DMS 273 (cell line): ENCODE measurements around the gene PCK2.

Experiments
- DNase-seq: peaks from one replicate; lab custom pipeline; 2025; ENCODE audit not compliant: unreplicated experiment; lab: John Stamatoyannopoulos, UW

PCK2 gene

DNA sequence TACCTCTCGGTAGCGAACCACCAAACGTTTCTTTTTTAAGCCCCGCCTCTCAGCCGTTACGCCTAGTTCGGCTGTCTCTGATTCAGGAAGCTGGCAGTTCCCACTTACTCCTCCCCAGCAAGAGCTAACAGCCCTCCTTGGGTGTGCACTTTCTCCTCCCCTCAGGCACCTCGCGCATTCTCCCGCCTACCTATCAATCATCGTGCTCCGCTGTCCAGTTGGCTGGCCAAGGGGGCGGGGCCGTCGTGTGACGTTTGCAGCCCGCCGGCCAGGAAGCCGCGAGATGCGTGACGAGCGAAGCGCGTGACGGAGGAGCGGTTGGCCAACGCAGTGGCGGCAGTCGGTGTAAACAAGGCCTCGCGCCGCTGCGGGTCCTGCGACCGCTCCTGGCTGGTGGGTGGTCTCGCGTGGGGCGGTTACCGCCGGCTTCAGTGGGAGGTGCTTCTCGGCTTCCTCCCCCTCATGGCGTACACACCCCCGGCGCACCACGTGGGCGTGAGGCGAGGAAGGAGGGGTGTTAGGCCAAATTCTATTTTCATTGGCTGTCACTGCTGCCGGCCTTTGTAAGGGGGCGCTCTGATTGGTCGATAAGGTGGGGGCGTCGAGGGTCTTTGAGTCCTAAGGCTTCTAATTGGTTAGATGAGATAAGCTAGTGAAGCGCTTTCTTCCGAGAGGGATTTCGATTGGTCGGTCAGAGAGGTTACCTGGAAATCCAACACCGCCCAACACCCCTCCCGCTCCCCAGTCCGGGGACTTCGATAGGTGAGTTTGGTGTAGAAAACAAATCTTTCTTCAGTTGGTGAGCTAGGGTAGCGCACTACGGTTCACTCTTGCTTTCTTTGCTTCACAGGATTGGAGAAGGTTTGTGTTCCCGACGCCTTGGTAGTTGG, 20.7 kb downstream of the PCK2 start, which contains the start of the genes DCAF11 and NRL:
Gene DCAF11 (plus strand): TSS at position 246 of the 890 bp plus-strand sequence. CDS start 818 bp downstream, outside the sequence.
Gene NRL (minus strand): TSS at position 418 of the 890 bp plus-strand sequence. CDS start 32,101 bp downstream, outside the sequence.
- peak; percentile 100 for DNase-seq

DNA sequence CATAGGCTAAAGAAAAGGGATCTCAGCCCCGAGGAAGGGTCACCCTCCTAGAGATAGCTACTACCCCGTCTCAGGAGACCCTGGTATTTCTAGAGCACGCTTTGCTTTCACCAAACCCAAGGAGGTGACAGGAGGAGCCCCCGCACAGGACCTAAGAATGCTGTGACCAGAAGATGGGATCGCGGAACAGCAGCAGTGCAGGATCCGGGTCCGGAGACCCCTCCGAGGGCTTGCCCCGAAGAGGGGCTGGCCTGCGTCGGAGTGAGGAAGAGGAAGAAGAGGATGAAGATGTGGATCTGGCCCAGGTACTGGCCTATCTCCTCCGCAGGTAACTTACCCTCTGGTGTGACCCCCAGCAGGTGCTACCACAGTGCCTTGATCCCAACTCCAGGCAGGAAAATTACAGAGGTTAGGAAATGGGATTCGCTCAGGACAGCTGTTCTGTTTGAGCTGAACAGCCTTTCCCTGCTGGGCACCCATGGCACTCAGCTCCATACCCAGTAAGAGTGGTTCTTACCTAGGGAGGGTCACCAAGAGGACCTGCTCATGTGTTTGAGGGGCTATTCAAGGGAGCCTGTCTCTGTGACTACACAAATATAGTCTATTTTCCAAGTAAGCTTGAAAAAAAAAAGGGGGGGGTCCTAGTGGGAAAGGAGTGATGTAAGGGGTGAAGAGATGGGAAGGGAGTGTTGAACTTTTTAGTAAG, 21.5 kb downstream of the PCK2 start:
- DNase-seq, result no peak

DNA sequence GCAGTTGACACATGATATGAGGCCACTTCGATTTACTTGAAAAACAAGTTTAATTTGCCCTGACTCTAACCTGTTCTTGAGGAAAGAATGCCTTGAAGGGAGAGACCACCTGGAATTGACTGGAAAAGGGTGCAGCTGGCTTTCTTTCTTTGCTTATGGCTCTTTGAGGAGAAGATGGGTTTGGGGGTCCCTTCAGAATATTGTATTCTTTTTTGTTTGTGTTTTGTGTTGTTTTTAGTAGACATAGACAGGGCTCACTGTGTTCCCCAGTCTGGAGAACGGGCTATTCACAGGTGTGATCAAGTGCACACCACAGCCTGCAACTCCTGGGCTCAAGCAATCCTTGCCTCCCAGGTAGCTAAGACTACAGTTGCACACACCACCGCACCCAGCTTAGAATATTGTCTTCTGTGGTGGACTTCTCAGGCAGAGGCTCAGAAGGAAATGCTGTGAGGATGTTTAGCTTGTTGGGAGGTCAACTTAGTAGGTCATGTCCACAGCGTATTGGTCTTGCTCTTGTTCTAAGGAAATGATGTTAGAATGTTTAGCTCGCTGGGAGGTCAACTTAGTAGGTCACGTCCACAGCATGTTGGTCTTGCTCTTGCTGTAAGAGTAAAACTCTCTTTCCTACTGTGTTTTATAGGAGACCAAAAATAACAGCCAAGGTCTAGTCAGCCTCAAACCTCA, 22.2 kb downstream of the PCK2 start:
- no peak for DNase-seq

DNA sequence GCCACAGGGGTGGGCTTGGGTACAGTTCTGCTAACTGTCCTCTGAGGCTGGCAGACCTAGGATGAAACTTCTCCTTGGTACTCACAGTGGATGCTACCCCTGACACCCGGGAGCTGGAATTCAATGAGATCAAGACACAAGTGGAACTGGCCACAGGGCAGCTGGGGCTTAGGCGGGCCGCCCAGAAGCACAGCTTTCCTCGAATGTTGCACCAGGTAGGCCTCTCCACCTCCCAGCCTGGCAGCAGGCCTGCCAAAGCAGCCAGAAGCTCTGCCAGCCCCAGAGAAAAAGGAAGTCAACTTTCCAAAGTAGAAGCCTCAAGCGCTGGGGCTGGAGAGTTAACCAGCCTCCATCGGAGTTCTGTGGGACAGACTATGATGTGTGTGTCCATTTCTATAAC, 23.1 kb downstream of the PCK2 start:
- DNase-seq, result no peak

DNA sequence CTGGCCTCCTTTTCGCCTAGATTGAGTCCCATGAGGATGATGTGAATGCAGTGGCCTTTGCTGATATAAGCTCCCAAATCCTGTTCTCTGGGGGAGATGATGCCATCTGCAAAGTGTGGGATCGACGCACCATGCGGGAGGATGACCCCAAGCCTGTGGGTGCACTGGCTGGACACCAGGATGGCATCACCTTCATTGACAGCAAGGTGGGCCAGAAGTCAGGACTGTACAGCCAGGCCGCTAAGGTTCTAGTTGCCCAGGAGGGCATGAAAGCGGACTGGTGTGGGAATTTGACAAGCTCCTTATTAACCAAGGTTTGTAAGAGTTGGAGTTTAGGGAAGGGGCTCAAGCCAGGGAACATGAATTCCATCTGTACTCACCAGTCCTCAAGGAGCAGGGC, 25.6 kb downstream of the PCK2 start:
- no peak for DNase-seq

DNA sequence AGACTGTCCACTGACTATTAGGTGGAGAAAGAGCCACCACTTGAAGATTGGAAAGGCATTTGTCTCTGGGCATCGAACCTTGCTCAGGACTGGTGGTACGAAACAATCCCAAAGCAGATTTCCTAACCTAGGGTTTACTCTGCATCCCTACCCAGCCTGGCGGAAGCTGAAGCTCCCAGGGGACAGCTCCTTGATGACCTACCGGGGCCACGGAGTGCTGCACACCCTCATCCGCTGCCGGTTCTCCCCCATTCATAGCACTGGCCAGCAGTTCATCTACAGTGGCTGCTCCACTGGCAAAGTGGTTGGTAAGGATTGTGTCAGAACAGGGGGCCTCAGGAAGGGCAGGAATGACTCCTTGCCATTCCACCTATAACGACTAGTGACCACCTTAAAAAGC, 27.1 kb downstream of the PCK2 start:
- DNase-seq, result no peak

DNA sequence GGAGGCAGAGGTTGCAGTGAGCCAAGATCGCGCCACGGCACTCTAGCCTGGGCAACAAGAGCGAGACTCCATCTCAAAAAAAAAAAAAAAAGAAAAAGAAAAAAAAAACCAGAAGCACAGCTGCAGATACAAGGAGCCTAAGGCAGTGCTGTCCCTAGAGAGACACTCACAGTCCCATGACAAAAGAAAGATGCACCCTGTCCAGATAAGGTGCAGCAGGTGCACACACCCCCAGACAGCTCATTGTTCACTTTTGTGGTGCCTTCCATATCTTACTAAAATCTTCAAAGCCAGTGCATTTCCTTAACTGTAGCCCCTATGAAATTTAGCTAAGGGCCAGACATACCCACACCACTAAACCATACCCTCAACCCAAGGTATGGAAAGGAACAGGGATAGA, 28.3 kb downstream of the PCK2 start:
- DNase-seq, result no peak

DNA sequence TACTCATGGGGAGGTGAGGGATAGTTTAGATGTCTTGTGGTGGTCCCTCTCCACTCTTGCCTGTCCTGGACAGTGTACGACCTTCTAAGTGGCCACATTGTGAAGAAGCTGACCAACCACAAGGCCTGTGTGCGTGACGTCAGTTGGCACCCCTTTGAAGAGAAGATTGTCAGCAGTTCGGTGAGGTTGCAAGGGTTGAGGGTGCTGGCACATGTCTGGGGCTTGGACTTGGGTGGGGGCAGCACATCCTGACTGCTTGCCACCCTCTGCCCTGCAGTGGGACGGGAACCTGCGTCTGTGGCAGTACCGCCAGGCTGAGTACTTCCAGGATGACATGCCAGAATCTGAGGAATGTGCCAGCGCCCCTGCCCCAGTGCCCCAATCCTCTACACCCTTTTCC, 28.8 kb downstream of the PCK2 start:
- no peak for DNase-seq

DNA sequence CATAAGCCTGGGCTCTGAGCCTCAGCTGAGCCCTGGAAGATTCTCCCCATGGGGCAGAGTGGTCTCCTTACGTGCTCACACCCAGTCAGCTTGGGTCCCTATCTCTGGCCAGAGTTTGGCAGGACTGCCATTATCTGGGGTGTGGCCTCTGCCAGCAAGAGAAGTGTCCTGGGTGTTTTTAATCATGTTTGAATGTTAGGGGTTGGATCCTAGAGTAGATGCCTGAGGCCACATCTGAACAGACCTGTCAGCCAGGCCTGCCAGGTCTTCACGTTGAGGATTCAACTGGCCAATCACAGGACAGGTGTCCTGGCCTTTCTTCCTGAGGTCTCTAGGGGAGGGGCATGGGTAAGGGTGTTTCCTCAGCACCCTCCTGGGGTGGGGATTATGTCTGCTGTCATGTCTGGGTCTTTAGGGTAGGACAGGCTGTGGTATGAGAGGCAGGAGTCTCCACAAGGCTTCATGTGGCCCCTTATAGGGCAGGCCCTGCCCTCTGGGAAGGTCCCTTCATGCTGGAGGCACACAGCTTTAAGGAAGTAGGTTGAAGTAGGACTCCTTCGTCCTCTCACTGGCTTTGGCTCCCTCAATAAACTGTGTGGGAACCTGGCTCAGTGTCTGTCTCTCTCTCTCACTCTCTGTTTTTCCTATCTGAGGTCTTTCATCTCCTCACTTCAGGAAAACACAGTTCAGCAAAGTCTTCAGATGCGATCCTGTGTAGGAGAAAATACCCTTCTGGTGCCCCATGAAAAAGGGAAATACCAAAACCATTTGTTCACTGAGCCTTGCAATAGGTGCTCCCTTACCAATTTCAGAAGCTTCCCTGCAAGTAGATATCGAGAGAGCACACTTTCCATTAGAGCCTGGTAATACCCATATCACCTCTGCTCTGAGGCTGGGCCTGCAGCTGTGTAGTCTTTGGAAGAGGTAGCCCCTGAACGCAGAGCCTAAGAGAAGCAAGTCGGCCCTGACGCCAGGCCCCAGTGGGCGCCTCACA, 29.6 kb downstream of the PCK2 start:
- DNase-seq, result no peak

DNA sequence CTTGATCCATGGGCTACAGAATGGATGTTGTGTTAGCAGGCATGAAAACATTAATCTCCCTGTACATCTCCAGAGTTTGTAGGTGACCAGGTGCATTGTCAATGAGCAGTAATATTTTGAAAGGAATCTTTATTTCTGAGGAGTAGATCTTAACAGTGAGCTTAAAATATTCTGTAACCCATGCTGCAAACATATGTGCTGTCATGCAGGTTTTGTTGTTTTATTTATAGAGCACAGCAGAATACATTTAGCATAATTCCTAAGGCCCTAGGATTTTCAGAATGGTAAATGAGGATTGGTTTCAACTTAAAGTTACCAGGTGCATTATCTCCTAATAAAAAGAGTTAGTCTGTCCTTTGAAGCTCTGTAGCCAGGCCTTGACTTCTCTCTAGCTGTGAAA, 32.8 kb downstream of the PCK2 start:
- no peak for DNase-seq

DNA sequence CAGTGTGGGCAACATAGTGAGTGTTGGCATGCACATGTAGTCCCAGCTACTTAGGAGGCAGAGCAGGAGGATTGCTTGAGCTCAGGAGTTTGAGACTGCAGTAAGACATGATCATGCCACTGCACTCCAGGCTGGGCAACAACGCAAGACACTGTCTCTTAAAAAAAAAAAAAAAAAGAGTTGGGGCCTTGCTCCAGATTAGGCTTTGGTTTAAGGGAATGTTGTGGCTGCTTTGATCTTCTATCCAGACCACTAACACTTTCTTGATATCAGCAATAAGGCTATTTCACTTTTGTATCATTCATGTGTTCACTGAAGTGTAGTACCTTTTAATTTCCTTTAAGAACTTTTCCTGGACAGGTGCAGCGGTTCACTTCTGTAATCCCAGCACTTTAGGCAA, 33.6 kb downstream of the PCK2 start:
- no peak for DNase-seq

DNA sequence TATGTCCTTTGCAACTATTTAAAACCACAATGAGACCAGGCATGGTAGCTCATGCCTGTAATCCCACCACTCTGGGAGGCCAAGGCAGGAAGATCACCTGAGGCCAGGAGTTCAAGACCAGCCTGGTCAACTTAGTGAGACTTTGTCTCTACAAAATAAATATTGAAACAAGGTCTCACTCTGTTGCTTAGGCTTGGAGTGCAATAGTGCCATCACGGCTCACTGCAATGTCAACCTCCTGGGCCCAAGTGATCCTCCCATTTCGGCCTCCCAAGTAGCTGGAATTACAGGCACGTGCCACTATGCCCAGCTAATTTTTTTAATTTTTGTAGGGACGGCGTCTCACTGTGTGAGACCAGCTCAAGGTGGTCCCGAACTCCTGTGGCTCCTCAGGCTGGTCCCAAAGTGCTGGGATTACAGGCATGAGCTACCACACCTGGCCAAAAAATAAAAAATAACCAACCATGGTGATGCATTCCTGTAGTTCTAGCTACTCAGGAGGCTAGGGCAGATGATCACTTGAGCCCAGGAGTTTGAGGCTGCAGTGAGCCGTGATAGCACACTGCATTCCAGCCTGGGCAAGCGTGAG, 35.4 kb downstream of the PCK2 start:
- DNase-seq, result no peak

DNA sequence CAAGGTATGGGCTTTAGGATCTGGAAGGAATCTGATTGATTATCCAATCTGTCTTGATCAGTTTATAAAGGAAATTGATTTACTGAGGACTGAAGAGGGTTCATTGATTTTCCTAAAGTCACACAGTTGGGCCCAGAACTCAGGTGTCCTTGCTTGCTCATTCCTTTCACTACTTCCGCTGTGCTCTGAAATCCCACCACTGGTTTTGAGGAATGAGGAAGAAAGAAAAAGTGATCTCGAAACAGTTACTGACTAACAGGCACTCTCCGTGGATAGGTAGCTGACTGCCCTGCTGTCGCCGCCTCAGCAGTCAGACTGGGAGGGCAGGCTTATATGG, 36.2 kb downstream of the PCK2 start, which contains the start of gene FITM1:
Gene FITM1 (plus strand): TSS at position 280 of the 337 bp plus-strand sequence. CDS start 905 bp downstream, outside the sequence.
- no peak for DNase-seq

DNA sequence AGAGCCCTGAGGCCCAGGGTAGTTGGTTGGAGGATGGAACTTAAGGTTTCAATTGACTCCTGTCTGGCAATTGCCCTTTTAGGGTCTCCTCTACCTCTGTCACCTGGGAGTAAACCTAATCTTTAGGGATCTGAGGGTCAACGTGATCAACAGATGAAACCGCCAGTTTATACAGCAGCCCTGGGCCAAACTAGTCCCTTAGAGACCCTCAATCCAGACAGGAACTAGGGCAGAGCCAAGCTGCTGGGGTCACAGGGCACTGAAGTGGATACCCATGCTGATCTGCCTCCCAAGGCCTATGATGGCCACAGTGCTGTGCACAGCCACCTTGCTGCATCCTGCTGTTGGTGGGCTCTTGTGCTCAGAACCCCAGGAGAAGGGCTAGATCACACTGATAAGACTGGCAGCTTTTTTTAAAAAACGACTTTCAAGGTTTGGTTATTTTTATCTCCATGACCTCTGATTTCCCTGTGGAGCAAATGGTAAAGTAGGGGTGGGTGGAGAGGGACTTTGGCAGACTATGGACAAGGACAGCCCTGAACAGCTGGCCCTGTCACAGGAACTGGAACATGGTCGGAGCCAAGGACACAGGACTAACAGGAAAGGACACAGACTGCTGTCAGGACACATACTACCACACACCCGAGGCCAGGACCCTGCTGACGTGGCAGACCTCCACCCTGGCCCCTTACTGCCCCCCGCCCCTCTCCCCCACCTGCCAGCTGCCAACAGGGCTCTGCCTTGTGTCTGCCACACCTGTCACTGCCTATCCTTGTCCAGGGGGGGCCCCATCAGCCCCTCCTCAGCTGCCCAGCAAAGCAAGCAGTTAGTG, 36.8 kb downstream of the PCK2 start:
- peak; percentile 45 for DNase-seq

DNA sequence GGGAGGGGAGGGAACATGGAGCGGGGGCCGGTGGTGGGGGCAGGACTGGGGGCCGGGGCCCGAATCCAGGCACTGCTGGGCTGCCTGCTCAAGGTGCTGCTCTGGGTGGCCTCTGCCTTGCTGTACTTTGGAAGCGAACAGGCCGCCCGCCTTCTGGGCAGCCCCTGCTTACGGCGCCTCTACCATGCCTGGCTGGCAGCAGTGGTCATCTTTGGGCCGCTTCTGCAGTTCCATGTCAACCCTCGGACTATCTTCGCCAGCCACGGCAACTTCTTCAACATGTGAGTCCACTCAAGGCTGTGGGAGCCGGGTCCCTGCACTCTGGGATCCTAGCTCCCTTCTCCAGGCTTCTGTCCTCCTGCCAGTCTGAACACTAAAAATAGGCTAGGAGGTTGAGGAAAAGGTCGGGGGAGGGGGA, 37.4 kb downstream of the PCK2 start:
- DNase-seq, result no peak

DNA sequence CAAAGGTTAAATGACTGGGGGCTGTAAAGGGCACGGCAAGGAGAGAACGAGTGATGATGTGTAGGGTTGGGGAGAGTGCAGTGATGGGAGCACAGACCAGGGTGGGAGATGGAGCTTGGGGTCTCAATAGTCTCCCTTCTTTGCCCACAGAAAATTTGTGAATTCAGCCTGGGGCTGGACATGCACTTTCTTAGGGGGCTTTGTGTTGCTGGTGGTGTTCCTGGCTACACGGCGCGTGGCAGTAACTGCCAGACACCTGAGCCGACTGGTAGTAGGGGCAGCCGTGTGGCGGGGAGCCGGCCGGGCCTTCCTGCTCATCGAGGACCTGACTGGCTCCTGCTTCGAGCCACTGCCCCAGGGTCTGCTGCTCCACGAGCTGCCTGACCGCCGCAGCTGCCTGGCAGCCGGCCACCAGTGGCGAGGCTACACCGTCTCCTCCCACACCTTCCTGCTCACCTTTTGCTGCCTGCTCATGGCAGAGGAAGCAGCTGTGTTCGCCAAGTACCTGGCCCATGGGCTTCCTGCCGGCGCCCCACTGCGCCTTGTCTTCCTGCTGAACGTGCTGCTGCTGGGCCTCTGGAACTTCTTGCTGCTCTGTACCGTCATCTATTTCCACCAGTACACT, 38.1 kb downstream of the PCK2 start:
- DNase-seq, result no peak

DNA sequence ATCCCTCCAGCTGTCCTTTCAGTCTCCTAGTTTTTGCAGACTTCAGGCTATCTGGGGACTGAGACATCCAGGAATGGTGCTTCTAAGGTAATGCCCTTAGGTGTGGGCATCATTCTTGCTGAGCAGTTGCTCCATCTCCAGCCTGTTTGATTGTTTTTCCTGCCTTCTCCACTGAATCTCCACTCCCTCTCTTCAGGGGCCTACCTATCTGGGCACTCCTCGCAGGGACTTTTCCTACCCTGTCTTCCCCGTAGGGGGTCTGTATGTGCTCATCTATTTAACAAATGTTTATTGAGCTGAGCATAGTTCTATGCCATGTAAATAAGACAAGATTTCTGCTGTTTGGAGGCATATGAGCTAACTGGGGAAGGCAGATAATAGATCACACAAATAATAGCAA, 38.9 kb downstream of the PCK2 start:
- no peak for DNase-seq

DNA sequence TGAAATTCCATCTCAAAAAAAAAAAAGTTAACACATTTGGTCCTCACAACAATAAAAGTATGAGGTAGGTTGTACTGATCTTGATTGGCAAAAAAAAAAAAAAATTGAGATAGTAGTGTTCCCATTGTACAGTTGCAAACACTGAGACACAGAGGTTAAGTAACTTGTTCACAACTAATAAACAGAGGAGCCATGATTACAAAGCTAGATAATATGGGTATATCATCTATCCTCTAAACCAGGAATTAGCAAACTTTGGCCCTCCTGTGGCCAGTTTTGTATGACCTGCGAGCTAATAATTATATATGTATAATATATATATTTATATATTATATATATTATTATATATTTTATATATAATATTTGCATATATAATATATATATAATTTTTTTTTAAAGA, 39.6 kb downstream of the PCK2 start:
- DNase-seq, result no peak

DNA sequence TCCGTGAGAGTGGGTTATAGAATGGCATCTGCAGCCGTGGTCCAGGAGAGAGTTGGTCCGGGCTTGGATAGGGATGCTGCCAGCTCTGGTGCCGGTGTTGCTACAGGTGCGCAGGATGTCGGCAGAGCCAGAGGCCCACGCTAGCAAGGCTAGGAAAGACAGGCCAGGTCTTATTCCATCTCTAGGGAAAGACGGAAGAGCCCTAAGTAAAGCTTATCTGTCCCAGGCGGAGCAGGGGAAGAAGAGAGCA, 41.4 kb downstream of the PCK2 start:
- no peak for DNase-seq
